K562 (cell line): Measurements from ENCODE around the gene YBX2. TPM values are rescaled to one million over a fixed set of nuclear protein-coding genes. Genes with fewer than 3 reads are reported as not detected.

Experiments
- HMBOX1 ChIP-seq: sonication (generic); IDR thresholded peaks from 2 replicates; pipeline ENCODE4 v1.6.1; 2016
- MITF ChIP-seq: IDR thresholded peaks from 2 replicates; pipeline ENCODE4 v1.6.1; 2014; ENCODE audit warnings: antibody characterized with exemption
- POLR2B ChIP-seq: fragments of 450-650 bp; IDR thresholded peaks from 2 replicates; pipeline ENCODE4 v1.6.1; 2018; ENCODE audit warnings: low read depth; ENCODE audit not compliant: partially characterized antibody
- POLR3A ChIP-seq: IDR thresholded peaks from 2 replicates; pipeline ENCODE4 v1.6.1; 2011; ENCODE audit warnings: borderline replicate concordance, mild to moderate bottlenecking, moderate library complexity; ENCODE audit not compliant: insufficient read length, insufficient read depth; ENCODE audit errors: extremely low read depth
- SMAD1 ChIP-seq: fragments of 150-350 bp; IDR thresholded peaks from 2 replicates; pipeline ENCODE4 v1.6.1; 2014; ENCODE audit warnings: low read length, low read depth; ENCODE audit not compliant: partially characterized antibody
- SRF ChIP-seq, 2 experiments: fragments of 250-450, 450-650 bp in 1 of 2; sonication (Bioruptor Pico) in 1 of 2; sonication (generic) in 1 of 2; formaldehyde crosslinking; IDR thresholded peaks; 2 replicates each; pipeline versions ENCODE4 v1.5.0 to v1.5.1; 2020 to 2022; ENCODE audit warnings: mild to moderate bottlenecking in 1 of 2, missing genetic modification reagents in 1 of 2
- ZNF282 ChIP-seq: sonication (generic); formaldehyde crosslinking; IDR thresholded peaks from 2 replicates; pipeline ENCODE4 v1.8.1; 2023; ENCODE audit warnings: missing genetic modification reagents
- ZNF354B ChIP-seq: fragments of 250-450 bp; sonication (Bioruptor Pico); IDR thresholded peaks from 2 replicates; pipeline ENCODE4 v1.4.0; 2020
- polyA plus RNA-seq, 8 experiments: library from polyadenylated mRNA; depleted of rRNA in 4 of 8; stranded (reverse) in 5 of 8; unstranded in 3 of 8; fragments of >200 nt; fragmentation: Nextera tagmentation in 2 of 8; fragmentation: Illumina TruSeq in 1 of 8; extraction: Ambion mirVana in 2 of 8; extraction: Trizol in 1 of 8; gene quantifications; 2 replicates each; pipeline versions ENCODE4 v1.2.1 to v1.2.3, GENCODE V29; 2011 to 2014; ENCODE audit warnings: inconsistent platforms in 1 of 8, missing spikeins in 1 of 8
- total RNA-seq, 7 experiments: library from RNA; depleted of rRNA in 6 of 7; stranded (reverse); fragments of >200 nt in 6 of 7; fragmentation: Illumina TruSeq in 2 of 7; extraction: Trizol in 2 of 7; gene quantifications; 2 replicates each; pipeline versions ENCODE4 v1.2.1 to v1.2.3, GENCODE V29; 2011 to 2021; ENCODE audit warnings: low replicate concordance in 1 of 7
- TF ChIP-seq, protein P1 (sequence below): fragments of 250-450 bp; sonication (Bioruptor Pico); IDR thresholded peaks from 2 replicates; pipeline ENCODE4 v1.5.0; 2020; ENCODE audit warnings: mild to moderate bottlenecking, borderline replicate concordance
- TF ChIP-seq, protein P2 (sequence below): fragments of 450-650 bp; IDR thresholded peaks from 2 replicates; pipeline ENCODE4 v1.6.1; 2014; ENCODE audit warnings: low read depth, mild to moderate bottlenecking, moderate library complexity, borderline replicate concordance
- TF ChIP-seq, protein P3 (sequence below): fragments of 250-450 bp; sonication (Bioruptor Pico); IDR thresholded peaks from 2 replicates; pipeline ENCODE4 v1.6.1; 2021; ENCODE audit warnings: mild to moderate bottlenecking

The YBX2 gene
- total and polyA plus RNA-seq, 9 of the 15 experiments (the other 6 are each of a cell fraction or from before 2014, with no cell fraction given) = 0.03 to 0.59 (median 0.27) TPM; not detected in 6

GRCh38 chr17:7242717-7243452 lies 51.6 kb downstream of the YBX2 start (continued):
- TF ChIP-seq ZNF354B = no peak
- TF ChIP-seq, protein P1, sequence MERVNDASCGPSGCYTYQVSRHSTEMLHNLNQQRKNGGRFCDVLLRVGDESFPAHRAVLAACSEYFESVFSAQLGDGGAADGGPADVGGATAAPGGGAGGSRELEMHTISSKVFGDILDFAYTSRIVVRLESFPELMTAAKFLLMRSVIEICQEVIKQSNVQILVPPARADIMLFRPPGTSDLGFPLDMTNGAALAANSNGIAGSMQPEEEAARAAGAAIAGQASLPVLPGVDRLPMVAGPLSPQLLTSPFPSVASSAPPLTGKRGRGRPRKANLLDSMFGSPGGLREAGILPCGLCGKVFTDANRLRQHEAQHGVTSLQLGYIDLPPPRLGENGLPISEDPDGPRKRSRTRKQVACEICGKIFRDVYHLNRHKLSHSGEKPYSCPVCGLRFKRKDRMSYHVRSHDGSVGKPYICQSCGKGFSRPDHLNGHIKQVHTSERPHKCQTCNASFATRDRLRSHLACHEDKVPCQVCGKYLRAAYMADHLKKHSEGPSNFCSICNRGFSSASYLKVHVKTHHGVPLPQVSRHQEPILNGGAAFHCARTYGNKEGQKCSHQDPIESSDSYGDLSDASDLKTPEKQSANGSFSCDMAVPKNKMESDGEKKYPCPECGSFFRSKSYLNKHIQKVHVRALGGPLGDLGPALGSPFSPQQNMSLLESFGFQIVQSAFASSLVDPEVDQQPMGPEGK = no peak
- TF ChIP-seq SRF (CRISPR knock-in tag; IDR thresholded peaks at IDR 0.05) = 0 out of 4 replicates have a peak, but pooled peaks of 1 of the 2 experiments have one; percentile 50
- no peak for TF ChIP-seq SMAD1
- no peak for TF ChIP-seq ZNF282 (CRISPR knock-in tag)
- TF ChIP-seq POLR3A = no peak
- TF ChIP-seq, protein P2, sequence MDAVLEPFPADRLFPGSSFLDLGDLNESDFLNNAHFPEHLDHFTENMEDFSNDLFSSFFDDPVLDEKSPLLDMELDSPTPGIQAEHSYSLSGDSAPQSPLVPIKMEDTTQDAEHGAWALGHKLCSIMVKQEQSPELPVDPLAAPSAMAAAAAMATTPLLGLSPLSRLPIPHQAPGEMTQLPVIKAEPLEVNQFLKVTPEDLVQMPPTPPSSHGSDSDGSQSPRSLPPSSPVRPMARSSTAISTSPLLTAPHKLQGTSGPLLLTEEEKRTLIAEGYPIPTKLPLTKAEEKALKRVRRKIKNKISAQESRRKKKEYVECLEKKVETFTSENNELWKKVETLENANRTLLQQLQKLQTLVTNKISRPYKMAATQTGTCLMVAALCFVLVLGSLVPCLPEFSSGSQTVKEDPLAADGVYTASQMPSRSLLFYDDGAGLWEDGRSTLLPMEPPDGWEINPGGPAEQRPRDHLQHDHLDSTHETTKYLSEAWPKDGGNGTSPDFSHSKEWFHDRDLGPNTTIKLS = peak; percentile 88
- peak; percentile 99 for TF ChIP-seq MITF
- peak; percentile 33; the same call in 1 of the 2 replicates for TF ChIP-seq HMBOX1
- TF ChIP-seq, protein P3, sequence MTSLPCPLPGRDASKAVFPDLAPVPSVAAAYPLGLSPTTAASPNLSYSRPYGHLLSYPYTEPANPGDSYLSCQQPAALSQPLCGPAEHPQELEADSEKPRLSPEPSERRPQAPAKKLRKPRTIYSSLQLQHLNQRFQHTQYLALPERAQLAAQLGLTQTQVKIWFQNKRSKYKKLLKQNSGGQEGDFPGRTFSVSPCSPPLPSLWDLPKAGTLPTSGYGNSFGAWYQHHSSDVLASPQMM (CRISPR knock-in tag) = no peak
- peak; percentile 79 for TF ChIP-seq POLR2B
